K562 (cell line): Measurements from ENCODE around the gene CC2D2B. TPM values are rescaled to one million over a fixed set of nuclear protein-coding genes. Genes with fewer than 3 reads are reported as not detected.

Experiments
- microRNA-seq: library from miRNA; unstranded; fragments of <30 nt; microRNA quantifications from one replicate; pipeline ENCODE4, GENCODE V29; 2018; ENCODE audit warnings: borderline microRNAs expressed
- polyA plus RNA-seq, 8 experiments: library from polyadenylated mRNA; depleted of rRNA in 4 of 8; stranded (reverse) in 5 of 8; unstranded in 3 of 8; fragments of >200 nt; fragmentation: Nextera tagmentation in 2 of 8; fragmentation: Illumina TruSeq in 1 of 8; extraction: Ambion mirVana in 2 of 8; extraction: Trizol in 1 of 8; gene quantifications; 2 replicates each; pipeline versions ENCODE4 v1.2.1 to v1.2.3, GENCODE V29; 2011 to 2014; ENCODE audit warnings: inconsistent platforms in 1 of 8, missing spikeins in 1 of 8
- small RNA-seq: library from RNA; depleted of rRNA; stranded (forward); fragments of <200 nt; gene quantifications from one replicate; pipeline ENCODE3, GENCODE V24; 2014
- total RNA-seq, 7 experiments: library from RNA; depleted of rRNA in 6 of 7; stranded (reverse); fragments of >200 nt in 6 of 7; fragmentation: Illumina TruSeq in 2 of 7; extraction: Trizol in 2 of 7; gene quantifications; 2 replicates each; pipeline versions ENCODE4 v1.2.1 to v1.2.3, GENCODE V29; 2011 to 2021; ENCODE audit warnings: low replicate concordance in 1 of 7

CC2D2B gene
- total and polyA plus RNA-seq, 9 of the 15 experiments (the other 6 are each of a cell fraction or from before 2014, with no cell fraction given) = 0.10 to 0.34 (median 0.20) TPM; not detected in 5

Small RNA genes lying within 50 kb of the gene (microRNA-seq; reads per million reads assigned to microRNA genes)
- gene MIR3157 = 102 reads per million, percentile 80 among the genes with 10 or more reads in this experiment

Small RNA genes lying within 50 kb of the gene (small RNA-seq; reads per million reads assigned to genes)
- 3.2 reads per million, percentile 88 among the genes with 10 or more reads in this experiment for gene MIR3157

Other genes starting within 250 kb of the CC2D2B start
- 10.4 and 17.4 TPM in 2 replicates for gene TCTN3, start 214.0 kb upstream of the CC2D2B start, total RNA-seq (2014; rRNA removed)
- 15.2 TPM in 2 replicates for gene TCTN3, start 214.0 kb upstream of the CC2D2B start, total RNA-seq (2014; rRNA removed; fragmentation: Illumina TruSeq; extraction: Trizol)
- 14.5 and 15.9 TPM in 2 replicates for gene TCTN3, start 214.0 kb upstream of the CC2D2B start, total RNA-seq (2015; rRNA removed; fragmentation: Illumina TruSeq; extraction: Trizol)
- gene TCTN3, start 214.0 kb upstream of the CC2D2B start, total RNA-seq (2021) = 17.1 and 19.8 TPM in 2 replicates
- 25.8 and 26.0 TPM in 2 replicates for gene TCTN3, start 214.0 kb upstream of the CC2D2B start, polyA plus RNA-seq (2011; rRNA removed)
- gene TCTN3, start 214.0 kb upstream of the CC2D2B start, polyA plus RNA-seq (2014; fragmentation: Illumina TruSeq; extraction: Trizol) = 21.6 and 22.9 TPM in 2 replicates
- gene TCTN3, start 214.0 kb upstream of the CC2D2B start, polyA plus RNA-seq (2014; fragmentation: Nextera tagmentation; extraction: Ambion mirVana) = 10 to 100 TPM; 16.3 to 24.3 TPM
- gene TCTN3, start 214.0 kb upstream of the CC2D2B start, polyA plus RNA-seq (2014; rRNA removed) = 12.6 and 17.3 TPM in 2 replicates
- gene ENTPD1, start 151.8 kb upstream of the CC2D2B start, total RNA-seq (2014; rRNA removed) = 0.18 and 0.49 TPM in 2 replicates
- 0.16 and 0.47 TPM in 2 replicates for gene ENTPD1, start 151.8 kb upstream of the CC2D2B start, total RNA-seq (2014; rRNA removed; fragmentation: Illumina TruSeq; extraction: Trizol)
- gene ENTPD1, start 151.8 kb upstream of the CC2D2B start, total RNA-seq (2015; rRNA removed; fragmentation: Illumina TruSeq; extraction: Trizol) = 0.38 and 0.62 TPM in 2 replicates
- 0.35 and 0.38 TPM in 2 replicates for gene ENTPD1, start 151.8 kb upstream of the CC2D2B start, total RNA-seq (2021)
- 0.07 and 0.37 TPM in 2 replicates for gene ENTPD1, start 151.8 kb upstream of the CC2D2B start, polyA plus RNA-seq (2011; rRNA removed)
- gene ENTPD1, start 151.8 kb upstream of the CC2D2B start, polyA plus RNA-seq (2014; fragmentation: Illumina TruSeq; extraction: Trizol) = 0.10 and 0.37 TPM in 2 replicates
- gene ENTPD1, start 151.8 kb upstream of the CC2D2B start, polyA plus RNA-seq (2014; fragmentation: Nextera tagmentation; extraction: Ambion mirVana) = 1 to 10 TPM; 1.2 to 1.5 TPM
- gene ENTPD1, start 151.8 kb upstream of the CC2D2B start, polyA plus RNA-seq (2014; rRNA removed) = 0.12 and 0.35 TPM in 2 replicates
- gene CCNJ, start 135.6 kb downstream of the CC2D2B start, total RNA-seq (2014; rRNA removed) = 5.5 and 5.9 TPM in 2 replicates
- 10.8 and 11.7 TPM in 2 replicates for gene CCNJ, start 135.6 kb downstream of the CC2D2B start, total RNA-seq (2014; rRNA removed; fragmentation: Illumina TruSeq; extraction: Trizol)
- 8.5 and 9.6 TPM in 2 replicates for gene CCNJ, start 135.6 kb downstream of the CC2D2B start, total RNA-seq (2015; rRNA removed; fragmentation: Illumina TruSeq; extraction: Trizol)
- 9.2 TPM in 2 replicates for gene CCNJ, start 135.6 kb downstream of the CC2D2B start, total RNA-seq (2021)
- 15.7 and 16.9 TPM in 2 replicates for gene CCNJ, start 135.6 kb downstream of the CC2D2B start, polyA plus RNA-seq (2011; rRNA removed)
- gene CCNJ, start 135.6 kb downstream of the CC2D2B start, polyA plus RNA-seq (2014; fragmentation: Illumina TruSeq; extraction: Trizol) = 10.1 and 10.6 TPM in 2 replicates
- gene CCNJ, start 135.6 kb downstream of the CC2D2B start, polyA plus RNA-seq (2014; fragmentation: Nextera tagmentation; extraction: Ambion mirVana) = 1 to 10 TPM in 1 of 2 experiments, under 1 TPM in 1; 0.69 to 2.4 TPM
- gene CCNJ, start 135.6 kb downstream of the CC2D2B start, polyA plus RNA-seq (2014; rRNA removed) = 8.6 and 8.9 TPM in 2 replicates
- gene ZNF518A, start 222.3 kb downstream of the CC2D2B start, total RNA-seq (2014; rRNA removed) = 15.3 and 16.1 TPM in 2 replicates
- 30.0 and 32.8 TPM in 2 replicates for gene ZNF518A, start 222.3 kb downstream of the CC2D2B start, total RNA-seq (2014; rRNA removed; fragmentation: Illumina TruSeq; extraction: Trizol)
- 25.9 and 28.9 TPM in 2 replicates for gene ZNF518A, start 222.3 kb downstream of the CC2D2B start, total RNA-seq (2015; rRNA removed; fragmentation: Illumina TruSeq; extraction: Trizol)
- gene ZNF518A, start 222.3 kb downstream of the CC2D2B start, total RNA-seq (2021) = 20.7 and 25.8 TPM in 2 replicates
- 17.5 and 20.8 TPM in 2 replicates for gene ZNF518A, start 222.3 kb downstream of the CC2D2B start, polyA plus RNA-seq (2011; rRNA removed)
- gene ZNF518A, start 222.3 kb downstream of the CC2D2B start, polyA plus RNA-seq (2014; fragmentation: Illumina TruSeq; extraction: Trizol) = 15.7 and 17.4 TPM in 2 replicates
- 10 to 100 TPM in 1 of 2 experiments, 1 to 10 TPM in 1; 6.3 to 11.4 TPM for gene ZNF518A, start 222.3 kb downstream of the CC2D2B start, polyA plus RNA-seq (2014; fragmentation: Nextera tagmentation; extraction: Ambion mirVana)
- 10.9 and 11.9 TPM in 2 replicates for gene ZNF518A, start 222.3 kb downstream of the CC2D2B start, polyA plus RNA-seq (2014; rRNA removed)